ENCODE measurements around the gene KCNJ2.

Gene KCNJ2

DNA sequence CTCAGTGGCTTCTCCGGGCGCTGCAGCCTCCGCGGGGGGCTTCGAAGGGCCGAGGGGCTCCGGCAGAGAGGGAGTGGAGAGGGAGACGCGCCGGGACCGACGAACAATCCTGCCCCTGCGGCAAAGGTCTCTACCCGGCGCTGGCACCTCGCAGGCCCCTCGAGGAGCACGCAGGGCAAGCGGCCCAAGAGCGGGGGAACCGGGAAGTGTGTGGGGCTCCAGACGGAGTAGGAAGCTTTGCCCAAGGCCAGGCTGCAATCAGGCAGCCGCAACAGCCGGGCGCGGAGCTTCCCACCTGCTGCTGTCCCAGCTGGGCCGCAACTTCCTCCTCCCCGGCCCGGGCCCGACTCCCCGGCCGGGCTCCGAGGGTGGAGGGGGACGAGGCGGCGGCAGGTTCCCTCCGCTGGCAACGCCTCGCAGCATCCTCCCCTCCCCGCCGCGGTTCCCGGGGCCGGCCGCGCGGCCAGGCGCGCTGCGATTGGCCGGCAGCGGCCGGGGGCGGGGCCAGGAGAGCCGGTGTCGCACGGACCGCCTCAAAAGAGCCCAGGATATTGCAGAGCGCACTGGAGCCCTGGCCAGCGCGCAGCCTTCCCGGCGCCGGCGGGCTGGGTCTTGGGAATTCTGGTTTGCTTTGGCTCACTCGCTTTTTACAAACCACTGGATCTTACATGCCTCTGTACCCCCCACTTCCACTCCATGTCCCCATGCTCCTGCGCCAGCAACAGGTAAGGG, at the start of gene KCNJ2:
Gene KCNJ2, plus strand, starts transcription at position 556 of the 732 bp plus-strand sequence. CDS start 5,508 bp downstream, outside the sequence.
- DNase-seq (ENCODE audit: low read depth in 2 of 3, low spot score in 2 of 3) = peak; percentile 19 to 34 (median 27)

DNA sequence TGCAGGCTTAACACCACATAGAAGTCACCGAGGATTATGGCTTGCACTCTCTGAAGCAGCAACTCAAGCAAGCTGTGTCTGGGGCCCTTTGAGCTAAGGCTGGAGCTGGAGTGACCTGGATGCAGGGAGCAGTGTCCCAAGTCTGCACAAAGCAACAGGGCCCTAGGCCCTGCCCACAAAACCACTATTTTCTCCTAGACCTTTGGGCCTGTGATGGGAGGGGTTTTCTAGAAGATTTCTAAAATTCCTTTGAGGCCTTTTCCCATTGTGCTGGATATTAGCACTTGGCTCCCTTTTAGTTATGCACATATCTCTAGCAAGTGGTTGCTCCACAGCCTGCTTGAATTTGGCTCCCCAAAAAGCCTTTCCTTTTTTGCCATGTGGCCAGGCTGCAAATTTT, 49.8 kb upstream of the KCNJ2 start:
- DNase-seq (ENCODE audit: low read depth in 2 of 3, low spot score in 2 of 3) = no peak

DNA sequence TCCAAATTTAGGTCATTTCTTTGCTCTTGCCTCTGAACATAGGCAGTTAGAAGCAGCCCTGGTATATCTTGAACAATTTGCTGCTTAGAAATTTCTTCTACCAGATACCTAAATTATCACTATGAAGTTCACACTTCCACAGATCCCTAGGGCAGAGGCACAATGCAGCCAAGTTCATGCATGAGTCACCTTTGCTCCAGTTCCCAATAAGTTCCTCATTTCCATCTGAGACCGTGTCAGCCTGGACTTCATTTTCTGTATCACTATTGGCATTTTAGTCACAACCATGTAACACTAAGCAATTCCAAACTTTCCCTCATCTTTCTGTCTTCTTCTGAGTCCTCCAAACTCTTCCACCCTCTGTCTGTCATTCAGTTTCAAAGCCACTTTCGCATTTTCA, 49.3 kb upstream of the KCNJ2 start:
- no peak for DNase-seq (ENCODE audit: low read depth in 2 of 3, low spot score in 2 of 3)

DNA sequence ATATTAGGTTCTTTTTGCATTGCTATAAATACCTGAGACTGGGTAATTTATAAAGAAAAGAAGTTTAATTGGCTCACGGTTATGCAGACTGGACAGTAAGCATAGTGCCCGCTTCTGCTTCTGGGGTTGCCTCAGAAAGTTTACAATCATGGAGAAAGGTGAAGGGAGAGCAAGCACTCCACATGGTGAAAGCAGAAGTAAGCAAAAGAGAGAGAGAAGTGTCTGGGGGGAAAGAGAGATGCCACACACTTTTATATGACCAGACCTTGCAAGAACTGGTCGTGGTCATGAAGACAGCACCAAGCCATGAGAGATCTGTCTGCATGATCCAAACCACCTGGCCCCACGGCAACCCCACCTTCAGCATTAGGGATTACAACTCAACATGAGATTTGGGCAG, 48.9 kb upstream of the KCNJ2 start:
- DNase-seq (ENCODE audit: low read depth in 2 of 3, low spot score in 2 of 3) = no peak

GRCh38 chr17:70121126-70121525, 48.2 kb upstream of the KCNJ2 start:
- DNase-seq (ENCODE audit: low read depth in 2 of 3, low spot score in 2 of 3) = no peak

DNA sequence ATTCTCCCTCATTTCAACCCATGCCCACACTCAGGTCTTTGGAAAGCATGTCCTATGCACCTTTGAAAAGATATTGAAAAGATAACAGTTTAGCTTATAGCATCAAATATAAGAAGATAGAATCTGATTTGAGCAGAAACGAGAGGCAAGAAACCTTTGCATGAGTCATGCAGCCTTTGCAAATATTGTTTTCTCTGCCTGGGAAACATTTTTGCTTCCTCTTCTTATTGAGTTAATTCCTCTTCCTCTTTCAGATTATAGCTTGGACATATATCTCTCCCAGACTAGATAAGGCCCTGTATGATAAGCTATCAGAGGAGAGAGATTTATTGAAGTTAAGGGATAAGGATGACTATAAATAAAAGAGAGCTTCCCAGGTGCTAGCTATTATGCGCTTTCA, 46.1 kb upstream of the KCNJ2 start:
- no peak for DNase-seq (ENCODE audit: low read depth in 2 of 3, low spot score in 2 of 3)

GRCh38 chr17:70124723-70125122, 44.6 kb upstream of the KCNJ2 start:
- no peak for DNase-seq (ENCODE audit: low read depth in 2 of 3, low spot score in 2 of 3)

- no peak for DNase-seq (ENCODE audit: low read depth in 2 of 3, low spot score in 2 of 3)
Measured at GRCh38 chr17:70127221-70127873, 42.0 kb upstream of the KCNJ2 start.

- DNase-seq (ENCODE audit: low read depth in 2 of 3, low spot score in 2 of 3) = no peak
Measured at GRCh38 chr17:70128727-70129238, 40.5 kb upstream of the KCNJ2 start.

DNA sequence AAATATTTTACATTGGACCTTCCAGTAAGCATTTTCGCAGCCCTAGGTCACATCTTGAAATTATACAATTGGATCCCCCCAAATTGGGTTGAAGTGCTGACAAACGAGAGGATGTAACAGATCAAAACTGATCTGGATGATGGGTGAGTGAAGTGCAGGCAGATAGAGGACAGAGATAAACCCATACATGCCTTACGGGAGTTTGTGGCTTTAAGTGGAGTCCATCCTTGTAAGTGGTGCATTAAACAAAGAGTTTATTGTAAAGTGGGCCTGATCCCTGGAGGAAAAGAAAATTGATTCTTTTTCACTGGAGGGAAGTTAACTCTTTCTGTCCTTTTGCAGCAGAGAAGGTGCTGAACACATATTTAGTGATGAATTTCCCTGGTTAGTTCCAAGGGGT, 39.0 kb upstream of the KCNJ2 start:
- DNase-seq (ENCODE audit: low read depth in 2 of 3, low spot score in 2 of 3) = no peak

DNA sequence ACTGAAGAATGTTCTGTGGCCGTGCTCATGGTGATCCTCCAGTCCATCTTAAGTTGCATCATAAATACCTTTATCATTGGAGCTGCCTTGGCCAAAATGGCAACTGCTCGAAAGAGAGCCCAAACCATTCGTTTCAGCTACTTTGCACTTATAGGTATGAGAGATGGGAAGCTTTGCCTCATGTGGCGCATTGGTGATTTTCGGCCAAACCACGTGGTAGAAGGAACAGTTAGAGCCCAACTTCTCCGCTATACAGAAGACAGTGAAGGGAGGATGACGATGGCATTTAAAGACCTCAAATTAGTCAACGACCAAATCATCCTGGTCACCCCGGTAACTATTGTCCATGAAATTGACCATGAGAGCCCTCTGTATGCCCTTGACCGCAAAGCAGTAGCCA, 36.8 kb upstream of the KCNJ2 start:
- no peak for DNase-seq (ENCODE audit: low read depth in 2 of 3, low spot score in 2 of 3)

DNA sequence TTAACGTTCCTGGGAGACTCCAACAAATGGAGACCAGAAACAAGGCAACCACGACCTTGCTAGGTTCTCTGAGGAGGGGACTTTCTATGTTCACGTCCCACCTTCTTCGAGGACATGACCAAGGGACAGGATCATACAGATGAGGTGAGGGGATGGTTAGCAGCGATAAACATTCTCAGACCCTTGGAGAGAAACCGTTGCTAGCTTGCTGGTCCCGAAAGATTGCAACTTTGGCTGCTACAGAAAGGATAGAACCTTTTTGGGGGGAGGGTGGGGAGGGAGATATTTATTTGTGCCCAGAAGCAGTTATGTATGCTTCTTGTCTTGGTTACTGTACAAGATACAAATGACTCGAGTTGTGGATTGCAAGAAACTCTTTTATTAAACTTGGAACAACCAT, 35.3 kb upstream of the KCNJ2 start:
- DNase-seq (ENCODE audit: low read depth in 2 of 3, low spot score in 2 of 3) = no peak

GRCh38 chr17:70134777-70135176, 34.6 kb upstream of the KCNJ2 start:
- DNase-seq (ENCODE audit: low read depth in 2 of 3, low spot score in 2 of 3) = no peak

- no peak for DNase-seq (ENCODE audit: low read depth in 2 of 3, low spot score in 2 of 3)
Measured at GRCh38 chr17:70136131-70136530, 33.2 kb upstream of the KCNJ2 start.

GRCh38 chr17:70137451-70138230, 31.7 kb upstream of the KCNJ2 start:
- peak in 1 of 3 experiments; percentile 2 for DNase-seq (ENCODE audit: low read depth in 2 of 3, low spot score in 2 of 3)

GRCh38 chr17:70138291-70138865, 31.0 kb upstream of the KCNJ2 start:
- no peak for DNase-seq (ENCODE audit: low read depth in 2 of 3, low spot score in 2 of 3)

DNA sequence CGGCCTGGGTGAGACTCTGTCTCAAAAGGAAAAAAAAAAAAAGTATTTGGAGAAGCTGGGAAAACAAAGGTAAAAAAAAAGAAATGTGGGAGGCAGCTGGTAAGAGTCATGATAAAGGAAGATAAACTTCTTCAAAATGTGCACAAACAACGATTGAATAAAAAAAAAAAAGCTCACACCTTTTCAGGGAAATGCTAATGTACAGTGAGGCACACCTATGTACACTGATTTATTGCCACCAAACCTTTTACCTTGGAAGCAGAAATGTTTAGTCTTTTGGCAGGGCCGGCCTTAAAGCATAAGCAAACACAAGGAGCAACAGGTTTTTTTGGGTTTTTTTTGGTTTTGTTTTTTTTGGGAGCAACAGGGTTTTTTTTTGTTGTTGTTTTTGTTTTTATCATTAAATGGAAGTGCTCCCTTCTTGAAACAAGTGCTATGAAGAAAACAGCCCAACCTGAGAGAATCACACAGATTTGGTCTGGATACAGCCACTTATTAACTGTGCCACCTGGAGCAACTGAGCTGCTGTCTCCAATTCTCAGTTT, 29.8 kb upstream of the KCNJ2 start:
- DNase-seq (ENCODE audit: low read depth in 2 of 3, low spot score in 2 of 3) = no peak

GRCh38 chr17:70144260-70144846, 25.0 kb upstream of the KCNJ2 start:
- DNase-seq (ENCODE audit: low read depth in 2 of 3, low spot score in 2 of 3) = no peak

DNA sequence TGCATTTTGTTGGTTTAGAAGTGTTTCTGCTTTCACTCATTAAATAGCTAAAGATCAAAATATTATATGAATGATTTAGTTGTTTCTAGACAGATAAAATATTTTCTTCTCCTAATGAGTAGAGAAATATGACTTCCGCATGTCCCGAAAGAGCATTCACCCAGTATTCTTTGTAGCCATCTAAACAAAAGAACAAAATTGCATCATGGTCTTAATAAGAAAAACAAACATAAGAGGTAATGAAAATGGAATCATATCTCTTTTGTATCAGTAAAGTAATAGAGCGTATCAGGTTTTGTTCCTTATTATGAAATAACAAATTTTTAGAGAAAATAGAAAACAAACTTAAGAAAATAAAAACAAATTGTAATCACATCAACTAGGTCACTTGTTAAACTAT, 16.1 kb upstream of the KCNJ2 start:
- no peak for DNase-seq (ENCODE audit: low read depth in 2 of 3, low spot score in 2 of 3)

DNA sequence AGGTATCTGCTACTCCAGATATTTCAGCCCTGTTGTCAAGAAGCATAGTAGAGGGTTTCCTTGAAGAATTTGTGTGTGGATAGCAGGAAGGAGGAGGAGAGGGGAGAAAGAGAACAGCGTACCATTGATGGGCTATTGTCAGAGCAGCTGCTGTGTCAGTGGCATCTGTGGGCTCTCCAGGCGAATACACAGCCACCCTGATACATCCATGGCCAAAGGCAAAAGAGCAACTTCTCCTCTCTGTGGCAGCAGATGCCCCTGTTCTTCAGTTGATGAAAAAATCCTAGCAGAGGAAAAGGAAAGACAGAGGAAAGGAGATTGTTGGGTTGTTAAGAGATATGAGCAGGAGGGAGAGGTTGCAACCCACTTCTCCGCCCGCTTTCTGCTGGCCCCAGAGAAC, 12.2 kb upstream of the KCNJ2 start:
- DNase-seq (ENCODE audit: low read depth in 2 of 3, low spot score in 2 of 3) = no peak

DNA sequence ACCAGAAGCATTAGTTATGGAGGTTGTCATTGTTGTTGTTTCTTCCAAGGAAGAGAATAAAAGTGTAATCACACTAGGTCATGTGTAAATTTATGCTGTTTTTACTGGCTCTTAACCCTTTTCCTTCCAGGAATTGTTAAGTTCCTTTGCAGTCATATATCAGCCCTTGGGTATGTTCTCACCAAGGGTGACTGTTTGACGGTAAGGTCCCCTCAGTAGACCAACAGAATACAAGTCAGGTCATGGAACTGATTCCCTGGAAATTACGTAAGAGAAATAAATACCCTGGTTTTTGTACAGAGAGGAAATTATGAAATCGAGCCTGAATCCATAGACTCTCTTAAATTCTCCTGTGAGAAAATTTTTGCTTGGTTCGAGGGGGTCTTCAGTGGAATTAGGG, 11.2 kb upstream of the KCNJ2 start:
- no peak for DNase-seq (ENCODE audit: low read depth in 2 of 3, low spot score in 2 of 3)
